NT2/D1 (cell line): ENCODE measurements around the gene MAST4.

Source experiments
- SUZ12 ChIP-seq: IDR thresholded peaks from 2 replicates; pipeline ENCODE4 v1.6.1; 2011; ENCODE audit not compliant: insufficient read length, insufficient read depth; ENCODE audit errors: extremely low read depth
- YY1 ChIP-seq: IDR thresholded peaks from 2 replicates; pipeline ENCODE4 v1.6.1; 2011; ENCODE audit not compliant: insufficient read length, insufficient read depth
- ZNF274 ChIP-seq: IDR thresholded peaks from 2 replicates; pipeline ENCODE4 v1.6.1; 2011; ENCODE audit warnings: mild to moderate bottlenecking, low read depth, low read length

GRCh38 chr5:66757834-66758371 is 161.7 kb downstream of the MAST4 start:
- TF ChIP-seq SUZ12 (no peak), YY1 (no peak), ZNF274 (no peak)
